GM10266 (cell line): ENCODE data around the gene NEK6.

Experiments used
- DNase-seq: peaks from one replicate; pipeline ENCODE4 v3.0.0; 2012; ENCODE audit errors: extremely low spot score
- CTCF ChIP-seq: IDR thresholded peaks from 2 replicates; pipeline ENCODE4 v1.5.1; 2012; ENCODE audit warnings: mild to moderate bottlenecking, low read depth; ENCODE audit not compliant: control insufficient read depth, insufficient read depth; ENCODE audit errors: missing control alignments

NEK6 gene

GRCh38 chr9:124272979-124273378 is 15.2 kb downstream of the NEK6 start:
- DNase-seq, result no peak
- TF ChIP-seq CTCF, result no peak

GRCh38 chr9:124273427-124274160 is 15.8 kb downstream of the NEK6 start:
- DNase-seq, result no peak
- no peak for TF ChIP-seq CTCF

- DNase-seq, result no peak
- TF ChIP-seq CTCF, result no peak
These were observed 16.5 kb downstream of the NEK6 start for GRCh38 chr9:124274226-124274625.

- no peak for DNase-seq
- TF ChIP-seq CTCF, result no peak
These were observed 17.0 kb downstream of the NEK6 start for GRCh38 chr9:124274738-124275137.

GRCh38 chr9:124277420-124277819 is 19.7 kb downstream of the NEK6 start:
- DNase-seq, result no peak
- no peak for TF ChIP-seq CTCF

- TF ChIP-seq CTCF, result no peak
- no peak for DNase-seq
These were observed 20.3 kb downstream of the NEK6 start for GRCh38 chr9:124278054-124278540.

GRCh38 chr9:124279531-124280175 is 21.9 kb downstream of the NEK6 start:
- no peak for TF ChIP-seq CTCF
- no peak for DNase-seq
